ENCODE data around the gene CCDC137. TPM values are rescaled to one million over a fixed set of nuclear protein-coding genes. Genes with fewer than 3 reads are reported as not detected.

Gene CCDC137
- total and polyA plus RNA-seq, 2 of the 13 experiments (the other 11 are each of a cell fraction or from before 2014, with no cell fraction given) = 14.6 to 39.1 TPM

GRCh38 chr17:81713556-81714411 is 47.2 kb downstream of the CCDC137 start (continued):
- TF ChIP-seq HNRNPLL (IDR thresholded peaks at IDR 0.05; ENCODE audit: low read depth, low read length, poor library complexity, severe bottlenecking) (peak; percentile 49), ZNF850 (CRISPR knock-in tag; conservative IDR thresholded peaks at IDR 0.05) (no peak), ATM (IDR thresholded peaks at IDR 0.05; ENCODE audit: borderline replicate concordance) (no peak), IRF1 (CRISPR knock-in tag; IDR thresholded peaks at IDR 0.05; ENCODE audit: low read depth) (0 out of 2 replicates have a peak, but pooled peaks have one; percentile 46), YEATS2 (CRISPR knock-in tag; IDR thresholded peaks at IDR 0.05; ENCODE audit: borderline replicate concordance) (peak; percentile 83; the same call in 1 of the 2 replicates), ZNF720 (CRISPR knock-in tag; IDR thresholded peaks at IDR 0.05) (no peak), KLF16 (CRISPR knock-in tag; IDR thresholded peaks at IDR 0.05) (peak in 1 of 2 experiments; percentile 94; a peak in 2 of 4 replicates), ZNF639 (CRISPR knock-in tag; conservative IDR thresholded peaks at IDR 0.05) (peak; percentile 55; the same call in 1 of the 2 replicates), ATF6 (CRISPR knock-in tag; conservative IDR thresholded peaks at IDR 0.05) (0 out of 2 replicates have a peak, but pooled peaks have one; percentile 63), HNF4A (CRISPR knock-in tag; IDR thresholded peaks at IDR 0.05) (peak; percentile 73), ETV6 (CRISPR knock-in tag; conservative IDR thresholded peaks at IDR 0.05) (no peak; the same call in 1 of the 2 replicates), MLLT10 (CRISPR knock-in tag; IDR thresholded peaks at IDR 0.05) (no peak), CREBL2 (CRISPR knock-in tag; IDR thresholded peaks at IDR 0.05; ENCODE audit: borderline replicate concordance) (no peak), PTBP1 (IDR thresholded peaks at IDR 0.05; ENCODE audit: low read depth, low read length, poor library complexity, severe bottlenecking) (peak; percentile 88), SMC3 (IDR thresholded peaks at IDR 0.05; ENCODE audit: low read length) (no peak), ZNF775 (CRISPR knock-in tag; IDR thresholded peaks at IDR 0.05; ENCODE audit: borderline replicate concordance) (no peak), FOXA3 (CRISPR knock-in tag; IDR thresholded peaks at IDR 0.05) (no peak; the same call in 1 of the 2 replicates), FOXM1 (CRISPR knock-in tag; IDR thresholded peaks at IDR 0.05) (no peak), ZSCAN31 (CRISPR knock-in tag; IDR thresholded peaks at IDR 0.05; ENCODE audit: low read depth) (peak; percentile 93; the same call in 1 of the 2 replicates), ZEB1 (IDR thresholded peaks at IDR 0.05; ENCODE audit: insufficient replicate concordance, low read depth) (no peak), TARDBP (CRISPR knock-in tag; IDR thresholded peaks at IDR 0.05) (peak; percentile 90), ZNF674 (CRISPR knock-in tag; IDR thresholded peaks at IDR 0.05; ENCODE audit: low read depth) (no peak), ZNF781 (CRISPR knock-in tag; IDR thresholded peaks at IDR 0.05; ENCODE audit: borderline replicate concordance, not compliant biosample characterization) (peak; percentile 90)
- TF ChIP-seq, protein P1, sequence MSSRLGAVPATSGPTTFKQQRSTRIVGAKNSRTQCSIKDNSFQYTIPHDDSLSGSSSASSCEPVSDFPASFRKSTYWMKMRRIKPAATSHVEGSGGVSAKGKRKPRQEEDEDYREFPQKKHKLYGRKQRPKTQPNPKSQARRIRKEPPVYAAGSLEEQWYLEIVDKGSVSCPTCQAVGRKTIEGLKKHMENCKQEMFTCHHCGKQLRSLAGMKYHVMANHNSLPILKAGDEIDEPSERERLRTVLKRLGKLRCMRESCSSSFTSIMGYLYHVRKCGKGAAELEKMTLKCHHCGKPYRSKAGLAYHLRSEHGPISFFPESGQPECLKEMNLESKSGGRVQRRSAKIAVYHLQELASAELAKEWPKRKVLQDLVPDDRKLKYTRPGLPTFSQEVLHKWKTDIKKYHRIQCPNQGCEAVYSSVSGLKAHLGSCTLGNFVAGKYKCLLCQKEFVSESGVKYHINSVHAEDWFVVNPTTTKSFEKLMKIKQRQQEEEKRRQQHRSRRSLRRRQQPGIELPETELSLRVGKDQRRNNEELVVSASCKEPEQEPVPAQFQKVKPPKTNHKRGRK (CRISPR knock-in tag; IDR thresholded peaks at IDR 0.05) = no peak
